ENCODE results near the gene ACO2. TPM values are rescaled to one million over a fixed set of nuclear protein-coding genes. Genes with fewer than 3 reads are reported as not detected.

The ACO2 gene
- total and polyA plus RNA-seq, 2 of the 13 experiments (the other 11 are each of a cell fraction or from before 2014, with no cell fraction given): 19.2 to 45.6 TPM

GRCh38 chr22:41499624-41500280 lies 30.8 kb downstream of the ACO2 start:
- Histone ChIP-seq H4K20me1 (ENCODE audit: insufficient read depth, low read length) (no peaks in the 10 kb centered on the region), H2AFZ (ENCODE audit: low read length) (no peak overlapping the region), H3K4me2 (ENCODE audit: low read depth, low read length) (no peak overlapping the region), H3K4me1 (ENCODE audit: insufficient read depth, low read length) (no peaks in the 10 kb centered on the region), H3K27me3 (ENCODE audit: control insufficient read depth in 1 of 2, insufficient read depth in 2 of 2, low read length in 2 of 2) (no peaks in the 10 kb centered on the region), H3K9ac (ENCODE audit: insufficient read depth, low read depth, low read length) (no peak overlapping the region), H3K27ac (ENCODE audit: extremely low read length, insufficient read depth, low read length) (no peak overlapping the region), H3K9me3 (ENCODE audit: low read length) (no peaks in the 10 kb centered on the region), H3K36me3 (replicated peaks in 1 of 2; ENCODE audit: control insufficient read depth in 1 of 2, insufficient read depth in 2 of 2, low read length in 2 of 2) (peaks cover 13 to 36% of the 10 kb centered on the region in 2 experiments), H3K4me3 (replicated peaks in 1 of 3; ENCODE audit: insufficient read depth in 1 of 3, low read depth in 2 of 3, low read length in 3 of 3) (no peak overlapping the region), H3K79me2 (ENCODE audit: insufficient read depth, low read length) (peaks cover 11% of the 10 kb centered on the region)
- POLR2A ChIA-PET: interaction anchor here (1.2 kb wide), 1 partner anchor 31 kb away, joined by 3 read pairs; the partner anchor contains the start of genes ACO2 and PHF5A
- intact Hi-C loops (cut with micrococcal nuclease; ENCODE audit: unreplicated experiment): no loop called here
- FAIRE-seq (no peak), DNase-seq (ENCODE audit: low spot score) (no peak), ATAC-seq (no peak)
- in situ Hi-C loops (cut with HindIII; ENCODE audit: extremely low pct_ligation_motif_present, low pct_unique_long_range_greater_than_20kb): no loop called here
- BruUV-seq (replicated peaks): no TSS peak
- CTCF ChIA-PET (ENCODE audit: low intra/inter-chr PET ratio, low total read pairs): no interaction called here
- 93% methylated on average over 10 of the region's 10 CpGs for WGBS (ENCODE audit: low lambda C conversion rate)
- no peak for TF ChIP-seq ZBED4 (CRISPR knock-in tag; IDR thresholded peaks at IDR 0.05; ENCODE audit: borderline replicate concordance)
- TF ChIP-seq AFF4 (CRISPR knock-in tag; IDR thresholded peaks at IDR 0.05): no peak
- TF ChIP-seq KLF15 (CRISPR knock-in tag; IDR thresholded peaks at IDR 0.05; ENCODE audit: borderline replicate concordance): no peak
- no peak for TF ChIP-seq TBL1XR1 (IDR thresholded peaks at IDR 0.05; ENCODE audit: borderline replicate concordance, low read length, partially characterized antibody)
- no peak for TF ChIP-seq SNAPC4 (CRISPR knock-in tag; IDR thresholded peaks at IDR 0.05)
- no peak for TF ChIP-seq MNT (IDR thresholded peaks at IDR 0.05)
- no peak for TF ChIP-seq CENPBD1 (CRISPR knock-in tag; IDR thresholded peaks at IDR 0.05; ENCODE audit: borderline replicate concordance, low read depth)

All from HepG2 (cell line).